H9 (cell line): ENCODE data around the gene TTLL13. TPM values are rescaled to one million over a fixed set of nuclear protein-coding genes. Genes with fewer than 3 reads are reported as not detected.
"Not testable (repeated sequence)": the region's sequence is repeated elsewhere in the genome, so short reads cannot be mapped to it uniquely, and the experiment has no call there.

Experiments used
- DNase-seq: peaks from one replicate; pipeline ENCODE4 v3.0.0-alpha.2; 2017
- H2AFZ ChIP-seq: one replicate; pipeline ENCODE4 v1.6.1; 2013; ENCODE audit warnings: mild to moderate bottlenecking, low read length, control low read depth, moderate library complexity
- H2AK5ac ChIP-seq: 2 replicates; pipeline ENCODE4 v1.6.1; 2013; ENCODE audit warnings: low read length, control low read depth, mixed read lengths; ENCODE audit not compliant: insufficient read length
- H2BK120ac ChIP-seq: one replicate; pipeline ENCODE4 v1.6.1; 2013; ENCODE audit warnings: low read depth, mild to moderate bottlenecking, low read length, control low read depth, inconsistent platforms; ENCODE audit not compliant: poor library complexity, severe bottlenecking
- H2BK12ac ChIP-seq: 2 replicates; pipeline ENCODE4 v1.6.1; 2013; ENCODE audit warnings: low read length, control low read depth, mixed read lengths, low read depth; ENCODE audit not compliant: insufficient read length
- H2BK15ac ChIP-seq: 2 replicates; pipeline ENCODE4 v1.6.1; 2013; ENCODE audit warnings: low read depth, low read length, control low read depth
- H2BK20ac ChIP-seq: one replicate; pipeline ENCODE4 v1.6.1; 2013; ENCODE audit warnings: low read depth, mild to moderate bottlenecking, low read length, control low read depth, inconsistent platforms; ENCODE audit not compliant: poor library complexity, severe bottlenecking
- H2BK5ac ChIP-seq: 2 replicates; pipeline ENCODE4 v1.6.1; 2013; ENCODE audit warnings: low read length, control low read depth, mixed read lengths; ENCODE audit not compliant: insufficient read length
- H3K14ac ChIP-seq: 2 replicates; pipeline ENCODE4 v1.6.1; 2013; ENCODE audit warnings: low read length, control low read depth; ENCODE audit not compliant: insufficient read depth
- H3K18ac ChIP-seq: 2 replicates; pipeline ENCODE4 v1.6.1; 2013; ENCODE audit warnings: low read depth, mild to moderate bottlenecking, mixed read lengths, low read length, control low read depth; ENCODE audit not compliant: insufficient read length
- H3K23ac ChIP-seq: 2 replicates; pipeline ENCODE4 v1.6.1; 2013; ENCODE audit warnings: low read length, control low read depth, mixed read lengths, low read depth; ENCODE audit not compliant: insufficient read length
- H3K23me2 ChIP-seq: 2 replicates; pipeline ENCODE4 v1.6.1; 2013; ENCODE audit warnings: low read depth, mild to moderate bottlenecking, mixed read lengths, low read length, control low read depth; ENCODE audit not compliant: insufficient read length, poor library complexity, severe bottlenecking
- H3K27ac ChIP-seq: 2 replicates; pipeline ENCODE4 v1.5.1; 2013; ENCODE audit warnings: low read length, control low read depth, mixed read lengths, low read depth; ENCODE audit not compliant: insufficient read length
- H3K27me3 ChIP-seq: 2 replicates; pipeline ENCODE4 v1.6.1; 2013; ENCODE audit warnings: low read length, control low read depth, inconsistent platforms; ENCODE audit not compliant: insufficient read depth
- H3K4ac ChIP-seq: 2 replicates; pipeline ENCODE4 v1.6.1; 2013; ENCODE audit warnings: low read depth, mild to moderate bottlenecking, control low read depth, inconsistent platforms, low read length, moderate library complexity
- H3K4me1 ChIP-seq: 2 replicates; pipeline ENCODE4 v1.6.1; 2013; ENCODE audit warnings: low read length, control low read depth, inconsistent platforms; ENCODE audit not compliant: insufficient read depth
- H3K4me2 ChIP-seq: 2 replicates; pipeline ENCODE4 v1.6.1; 2013; ENCODE audit warnings: low read length, control low read depth, mixed read lengths; ENCODE audit not compliant: insufficient read length, insufficient read depth
- H3K56ac ChIP-seq: 2 replicates; pipeline ENCODE4 v1.6.1; 2013; ENCODE audit warnings: low read depth, mild to moderate bottlenecking, mixed read lengths, low read length, control low read depth; ENCODE audit not compliant: insufficient read length
- H3K79me1 ChIP-seq: 2 replicates; pipeline ENCODE4 v1.6.1; 2013; ENCODE audit warnings: low read depth, mild to moderate bottlenecking, moderate library complexity, low read length, control low read depth, inconsistent platforms; ENCODE audit not compliant: insufficient read depth, poor library complexity, severe bottlenecking
- H3K79me2 ChIP-seq: 2 replicates; pipeline ENCODE4 v1.6.1; 2013; ENCODE audit warnings: low read length, control low read depth, inconsistent platforms; ENCODE audit not compliant: insufficient read depth
- H3K9ac ChIP-seq: 2 replicates; pipeline ENCODE4 v1.6.1; 2013; ENCODE audit warnings: low read length, control low read depth, mixed read lengths; ENCODE audit not compliant: insufficient read length; ENCODE audit errors: extremely low read depth
- H3K9me3 ChIP-seq: one replicate; pipeline ENCODE4 v1.6.1; 2013; ENCODE audit warnings: low read depth, low read length, inconsistent platforms; ENCODE audit not compliant: control insufficient read depth
- H3T11ph ChIP-seq: one replicate; pipeline ENCODE4 v1.6.1; 2013; ENCODE audit warnings: mild to moderate bottlenecking, low read length, control low read depth, inconsistent platforms
- H4K20me1 ChIP-seq: one replicate; pipeline ENCODE4 v1.6.1; 2013; ENCODE audit not compliant: control insufficient read depth, insufficient read length, insufficient read depth
- H4K5ac ChIP-seq: 2 replicates; pipeline ENCODE4 v1.6.1; 2013; ENCODE audit warnings: low read depth, mild to moderate bottlenecking, mixed read lengths, low read length, control low read depth; ENCODE audit not compliant: insufficient read length
- H4K8ac ChIP-seq: replicated peaks from 2 replicates; pipeline ENCODE4 v1.6.1; 2013; ENCODE audit warnings: low read length, control low read depth, mixed read lengths, low read depth; ENCODE audit not compliant: insufficient read length
- H4K91ac ChIP-seq: 2 replicates; pipeline ENCODE4 v1.6.1; 2013; ENCODE audit warnings: low read depth, mild to moderate bottlenecking, moderate library complexity, mixed read lengths, low read length, control low read depth; ENCODE audit not compliant: insufficient read length
- H3K27ac Mint-ChIP-seq, 3 experiments: 2 replicates in 2 of 3; 3 replicates in 1 of 3; pipeline ENCODE4 v1.8.0; 2020 to 2021; ENCODE audit warnings: mixed read lengths in 3 of 3, mild to moderate bottlenecking in 1 of 3, moderate library complexity in 1 of 3
- H3K27me3 Mint-ChIP-seq: 2 replicates; pipeline ENCODE4 v1.8.0; 2021; ENCODE audit warnings: low read depth, mild to moderate bottlenecking, moderate library complexity, mixed read lengths
- H3K36me3 Mint-ChIP-seq, 3 experiments: 2 replicates in 2 of 3; 3 replicates in 1 of 3; pipeline ENCODE4 v1.8.0; 2020 to 2021; ENCODE audit warnings: low read depth in 3 of 3, mixed read lengths in 3 of 3; ENCODE audit not compliant: insufficient read depth in 1 of 3
- H3K4me1 Mint-ChIP-seq, 2 experiments: 2 replicates each; pipeline ENCODE4 v1.8.0; 2020; ENCODE audit warnings: mixed read lengths in 2 of 2
- H3K4me3 Mint-ChIP-seq, 2 experiments: 2 replicates in 1 of 2; 3 replicates in 1 of 2; pipeline ENCODE4 v1.8.0; 2020 to 2021; ENCODE audit warnings: mild to moderate bottlenecking in 2 of 2, mixed read lengths in 2 of 2, moderate library complexity in 1 of 2
- H3K9me3 Mint-ChIP-seq, 2 experiments: 2 replicates in 1 of 2; 3 replicates in 1 of 2; pipeline ENCODE4 v1.8.0; 2020; ENCODE audit warnings: mild to moderate bottlenecking in 2 of 2, mixed read lengths in 2 of 2, moderate library complexity in 1 of 2
- whole genome bisulfite sequencing: extraction: QIAGEN DNeasy Blood & Tissue Kit; methylation state at CpG from one replicate; pipeline ENCODE4 v1.1.7; 2013; ENCODE audit warnings: missing lambda C conversion rate, low lambda C conversion rate, mixed read lengths; ENCODE audit not compliant: insufficient read length; ENCODE audit errors: extremely low coverage; 5-methylcytosine and 5-hydroxymethylcytosine counted together
- total RNA-seq: library from RNA; stranded (reverse); gene quantifications from 2 replicates; pipeline ENCODE4 v1.2.1, GENCODE V29; 2021

Gene TTLL13
- total RNA-seq, 1 experiment from 2014 or later = not detected

GRCh38 chr15:90280743-90281142, 31.4 kb downstream of the TTLL13 start:
- H3K27ac ChIP-seq, H3T11ph ChIP-seq, H4K20me1 ChIP-seq, H3K36me3 Mint-ChIP-seq, H3K27me3 ChIP-seq, H2BK5ac ChIP-seq, H3K4me1 Mint-ChIP-seq, H2BK120ac ChIP-seq, H2BK12ac ChIP-seq, H3K27me3 Mint-ChIP-seq, H3K9ac ChIP-seq, H4K91ac ChIP-seq, H3K56ac ChIP-seq, H2BK20ac ChIP-seq, H3K4me3 Mint-ChIP-seq, H3K14ac ChIP-seq, H2AK5ac ChIP-seq, H4K8ac ChIP-seq, H3K4me1 ChIP-seq, H3K4ac ChIP-seq, H2AFZ ChIP-seq, H4K5ac ChIP-seq, H3K79me1 ChIP-seq, H3K9me3 ChIP-seq, H3K79me2 ChIP-seq, H3K18ac ChIP-seq, H2BK15ac ChIP-seq, H3K4me2 ChIP-seq, H3K27ac Mint-ChIP-seq, DNase-seq, H3K23me2 ChIP-seq, H3K23ac ChIP-seq, H3K9me3 Mint-ChIP-seq: not testable (repeated sequence)
- WGBS = no CpG with 5 or more reads among the region's 5 CpGs

- not testable (repeated sequence) for H3K9ac ChIP-seq, H3K4me2 ChIP-seq, H3K4me1 Mint-ChIP-seq, H3K27me3 Mint-ChIP-seq, H3K9me3 ChIP-seq, H4K5ac ChIP-seq, DNase-seq, H3K4me1 ChIP-seq, H3T11ph ChIP-seq, H3K27ac ChIP-seq, H3K23me2 ChIP-seq, H2AK5ac ChIP-seq, H3K23ac ChIP-seq, H3K79me2 ChIP-seq, H4K91ac ChIP-seq, H3K18ac ChIP-seq, H3K9me3 Mint-ChIP-seq, H2BK15ac ChIP-seq, H3K4ac ChIP-seq, H2BK5ac ChIP-seq, H3K56ac ChIP-seq, H2BK12ac ChIP-seq, H3K79me1 ChIP-seq, H3K14ac ChIP-seq, H4K8ac ChIP-seq, H2AFZ ChIP-seq, H3K27ac Mint-ChIP-seq, H3K36me3 Mint-ChIP-seq, H3K27me3 ChIP-seq, H2BK20ac ChIP-seq, H4K20me1 ChIP-seq, H2BK120ac ChIP-seq, H3K4me3 Mint-ChIP-seq
- no CpG with 5 or more reads among the region's 6 CpGs for WGBS
Measured at GRCh38 chr15:90281637-90282036, 32.3 kb downstream of the TTLL13 start.
